SK-N-SH (cell line): Measurements from ENCODE around the gene HIPK4. TPM values are rescaled to one million over a fixed set of nuclear protein-coding genes. Genes with fewer than 3 reads are reported as not detected.

Source experiments
- CTCF ChIA-PET: fragments of 300-600, 350-600 bp; formaldehyde crosslinking; extraction: SDS; loops from one replicate; lab custom pipeline; 2021; lab: Yijun Ruan, JAX
- POLR2A ChIA-PET: fragments of 350-600 bp; sonication (Branson Sonifier 250); formaldehyde crosslinking; extraction: SDS; loops from one replicate; lab custom pipeline; 2020; ENCODE audit warnings: antibody characterized with exemption, inconsistent platforms; lab: Yijun Ruan, JAX
- DNase-seq: peaks from one replicate; pipeline ENCODE4 v3.0.0; 2012
- H2AFZ ChIP-seq: fragments of 200-600 bp; sonication (generic); 2 replicates; pipeline ENCODE4 v1.8.1; 2016; ENCODE audit warnings: antibody characterized with exemption, mild to moderate bottlenecking, low read depth
- H3F3A ChIP-seq: fragments of 200-600 bp; sonication (generic); replicated peaks from 2 replicates; pipeline ENCODE3; 2016; ENCODE audit warnings: antibody characterized with exemption, mild to moderate bottlenecking; ENCODE audit not compliant: insufficient read depth
- H3K27ac ChIP-seq, 2 experiments: fragments of 200-500 bp in 1 of 2; fragments of 200-600 bp in 1 of 2; sonication (Bioruptor generic) in 1 of 2; sonication (generic), shearing (Covaris generic) in 1 of 2; 2 replicates each; pipeline versions ENCODE4 v1.5.1 to v1.6.1; 2014 to 2016; ENCODE audit warnings: low read depth in 2 of 2, inconsistent platforms in 1 of 2, low read length in 1 of 2, mild to moderate bottlenecking in 1 of 2, mixed read lengths in 1 of 2
- H3K27me3 ChIP-seq: fragments of 200-600 bp; sonication (generic), shearing (Covaris generic); 2 replicates; pipeline ENCODE4 v1.6.1; 2016; ENCODE audit warnings: mixed run types; ENCODE audit not compliant: insufficient read depth
- H3K36me3 ChIP-seq, 2 experiments: fragments of 200-500 bp in 1 of 2; fragments of 200-600 bp in 1 of 2; sonication (Bioruptor generic) in 1 of 2; sonication (generic) in 1 of 2; replicated peaks in 1 of 2; 2 replicates each; pipeline versions ENCODE3 to v1.5.1; 2014 to 2016; ENCODE audit warnings: low read length in 1 of 2, mild to moderate bottlenecking in 1 of 2; ENCODE audit not compliant: insufficient read depth in 2 of 2, control insufficient read depth in 1 of 2
- H3K4me1 ChIP-seq, 2 experiments: fragments of 200-500 bp in 1 of 2; fragments of 200-600 bp in 1 of 2; sonication (Bioruptor generic) in 1 of 2; sonication (generic), shearing (Covaris generic) in 1 of 2; 2 replicates each; pipeline versions ENCODE4 v1.5.1 to v1.6.1; 2014 to 2016; ENCODE audit warnings: low read depth in 1 of 2, low read length in 1 of 2, mixed run types in 1 of 2; ENCODE audit not compliant: insufficient read depth in 2 of 2, control insufficient read depth in 1 of 2
- H3K4me2 ChIP-seq: fragments of 200-600 bp; sonication (generic), shearing (Covaris generic); 2 replicates; pipeline ENCODE4 v1.6.1; 2017; ENCODE audit warnings: mixed run types
- H3K4me3 ChIP-seq, 2 experiments: fragments of 200-500 bp in 1 of 2; fragments of 200-600 bp in 1 of 2; sonication (Bioruptor generic) in 1 of 2; sonication (generic), shearing (Covaris generic) in 1 of 2; 2 replicates each; pipeline versions ENCODE4 v1.5.1 to v1.8.1; 2014 to 2016; ENCODE audit warnings: low read depth in 2 of 2, inconsistent platforms in 1 of 2, low read length in 1 of 2, mild to moderate bottlenecking in 1 of 2, mixed read lengths in 1 of 2, moderate library complexity in 1 of 2
- H3K79me2 ChIP-seq: fragments of 200-600 bp; sonication (generic); 2 replicates; pipeline ENCODE4 v1.8.1; 2017; ENCODE audit warnings: mild to moderate bottlenecking; ENCODE audit not compliant: insufficient read depth
- H3K9ac ChIP-seq: fragments of 200-600 bp; sonication (generic); 2 replicates; pipeline ENCODE4 v1.6.1; 2017; ENCODE audit warnings: mixed run types
- H3K9me2 ChIP-seq: fragments of 200-600 bp; sonication (generic); 2 replicates; pipeline ENCODE4 v1.6.1; 2017; ENCODE audit warnings: mixed run types
- H3K9me3 ChIP-seq: fragments of 200-600 bp; sonication (generic); 2 replicates; pipeline ENCODE4 v1.6.1; 2017; ENCODE audit warnings: mixed run types, mild to moderate bottlenecking, moderate library complexity
- H4K20me1 ChIP-seq: fragments of 200-600 bp; sonication (generic); 2 replicates; pipeline ENCODE4 v1.6.1; 2017; ENCODE audit warnings: mild to moderate bottlenecking, mixed run types; ENCODE audit not compliant: insufficient read depth
- CHD2 ChIP-seq: fragments of 150-350 bp; IDR thresholded peaks from 2 replicates; pipeline ENCODE4 v1.6.1; 2018; ENCODE audit warnings: low read length; ENCODE audit not compliant: partially characterized antibody
- ELF1 ChIP-seq: IDR thresholded peaks from 2 replicates; pipeline ENCODE4 v1.4.0; 2012
- EP300 ChIP-seq, 2 experiments: IDR thresholded peaks; 2 replicates each; pipeline versions ENCODE4 v1.4.0 to v1.6.1; 2012; ENCODE audit warnings: borderline replicate concordance in 1 of 2, low read depth in 1 of 2, low read length in 1 of 2
- FOXJ3 ChIP-seq: sonication (generic); formaldehyde crosslinking; IDR thresholded peaks from 2 replicates; pipeline ENCODE4 v1.5.1; 2020; ENCODE audit warnings: mild to moderate bottlenecking, missing genetic modification reagents
- GABPA ChIP-seq: IDR thresholded peaks from 2 replicates; pipeline ENCODE4 v1.4.0; 2012; ENCODE audit warnings: low read depth, mild to moderate bottlenecking
- GATA2 ChIP-seq: sonication (generic); formaldehyde crosslinking; IDR thresholded peaks from 2 replicates; pipeline ENCODE4 v1.5.0; 2020; ENCODE audit warnings: mild to moderate bottlenecking, missing genetic modification reagents
- JUND ChIP-seq: IDR thresholded peaks from 2 replicates; pipeline ENCODE4 v1.4.0; 2012
- MEF2A ChIP-seq: IDR thresholded peaks from 2 replicates; pipeline ENCODE4 v1.4.0; 2012; ENCODE audit warnings: low read depth, borderline replicate concordance
- MXI1 ChIP-seq: IDR thresholded peaks from 2 replicates; pipeline ENCODE4 v1.6.1; 2012; ENCODE audit warnings: mild to moderate bottlenecking, low read depth, low read length, improper control_type of control experiment
- NFIC ChIP-seq: IDR thresholded peaks from 2 replicates; pipeline ENCODE4 v1.4.0; 2012; ENCODE audit warnings: borderline replicate concordance
- SIN3A ChIP-seq: IDR thresholded peaks from 2 replicates; pipeline ENCODE4 v1.6.1; 2012; ENCODE audit warnings: low read depth, mild to moderate bottlenecking, low read length, moderate library complexity, borderline replicate concordance
- TEAD4 ChIP-seq: IDR thresholded peaks from 2 replicates; pipeline ENCODE4 v1.4.0; 2012; ENCODE audit warnings: mild to moderate bottlenecking, borderline replicate concordance; ENCODE audit not compliant: insufficient read depth
- WGBS: methylation state at CpG from one replicate; pipeline ENCODE4 v1.1.6; 2017; ENCODE audit warnings: low lambda C conversion rate; 5-methylcytosine and 5-hydroxymethylcytosine counted together
- polyA plus RNA-seq, 3 experiments: library from polyadenylated mRNA; depleted of rRNA; stranded (reverse); fragments of >200 nt; gene quantifications; 2 replicates each; pipeline ENCODE4 v1.2.3, GENCODE V29; 2012
- TF ChIP-seq, protein P1 (sequence below): fragments of 150-350 bp; IDR thresholded peaks from 2 replicates; pipeline ENCODE4 v1.6.1; 2016; ENCODE audit warnings: mild to moderate bottlenecking, low read depth, low read length
- TF ChIP-seq, protein P2 (sequence below): IDR thresholded peaks from 2 replicates; pipeline ENCODE4 v1.6.1; 2012; ENCODE audit warnings: mild to moderate bottlenecking, low read depth, low read length, moderate library complexity
- TF ChIP-seq, protein P3 (sequence below): IDR thresholded peaks from 2 replicates; pipeline ENCODE4 v1.4.0; 2012; ENCODE audit warnings: low read depth

HIPK4 gene
- polyA plus RNA-seq, 1 of the 3 experiments (the other 2 are of a cell fraction) = 0.23 TPM

GRCh38 chr19:40355975-40356680 lies 33.9 kb downstream of the HIPK4 start:
- no peak overlapping the region for H3K4me3 ChIP-seq
- no peak overlapping the region for H3K9ac ChIP-seq
- no peak overlapping the region for H2AFZ ChIP-seq
- DNase-seq = no peak
- H3K9me3 ChIP-seq = no peaks in the 10 kb centered on the region
- ChIA-PET POLR2A (no interaction called here), CTCF (no interaction called here)
- H3K9me2 ChIP-seq = no peaks in the 10 kb centered on the region
- TF ChIP-seq FOXJ3 (CRISPR knock-in tag) (no peak), EP300 (IDR thresholded peaks at IDR 0.05; ENCODE audit: borderline replicate concordance in 1 of 2, low read depth in 1 of 2, low read length in 1 of 2) (no peak), JUND (no peak), MEF2A (no peak), GABPA (no peak), GATA2 (CRISPR knock-in tag) (no peak), ELF1 (no peak), TEAD4 (no peak), SIN3A (no peak), NFIC (no peak), MXI1 (no peak), CHD2 (no peak)
- TF ChIP-seq, protein P1, sequence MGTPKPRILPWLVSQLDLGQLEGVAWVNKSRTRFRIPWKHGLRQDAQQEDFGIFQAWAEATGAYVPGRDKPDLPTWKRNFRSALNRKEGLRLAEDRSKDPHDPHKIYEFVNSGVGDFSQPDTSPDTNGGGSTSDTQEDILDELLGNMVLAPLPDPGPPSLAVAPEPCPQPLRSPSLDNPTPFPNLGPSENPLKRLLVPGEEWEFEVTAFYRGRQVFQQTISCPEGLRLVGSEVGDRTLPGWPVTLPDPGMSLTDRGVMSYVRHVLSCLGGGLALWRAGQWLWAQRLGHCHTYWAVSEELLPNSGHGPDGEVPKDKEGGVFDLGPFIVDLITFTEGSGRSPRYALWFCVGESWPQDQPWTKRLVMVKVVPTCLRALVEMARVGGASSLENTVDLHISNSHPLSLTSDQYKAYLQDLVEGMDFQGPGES = no peak
- TF ChIP-seq, protein P2, sequence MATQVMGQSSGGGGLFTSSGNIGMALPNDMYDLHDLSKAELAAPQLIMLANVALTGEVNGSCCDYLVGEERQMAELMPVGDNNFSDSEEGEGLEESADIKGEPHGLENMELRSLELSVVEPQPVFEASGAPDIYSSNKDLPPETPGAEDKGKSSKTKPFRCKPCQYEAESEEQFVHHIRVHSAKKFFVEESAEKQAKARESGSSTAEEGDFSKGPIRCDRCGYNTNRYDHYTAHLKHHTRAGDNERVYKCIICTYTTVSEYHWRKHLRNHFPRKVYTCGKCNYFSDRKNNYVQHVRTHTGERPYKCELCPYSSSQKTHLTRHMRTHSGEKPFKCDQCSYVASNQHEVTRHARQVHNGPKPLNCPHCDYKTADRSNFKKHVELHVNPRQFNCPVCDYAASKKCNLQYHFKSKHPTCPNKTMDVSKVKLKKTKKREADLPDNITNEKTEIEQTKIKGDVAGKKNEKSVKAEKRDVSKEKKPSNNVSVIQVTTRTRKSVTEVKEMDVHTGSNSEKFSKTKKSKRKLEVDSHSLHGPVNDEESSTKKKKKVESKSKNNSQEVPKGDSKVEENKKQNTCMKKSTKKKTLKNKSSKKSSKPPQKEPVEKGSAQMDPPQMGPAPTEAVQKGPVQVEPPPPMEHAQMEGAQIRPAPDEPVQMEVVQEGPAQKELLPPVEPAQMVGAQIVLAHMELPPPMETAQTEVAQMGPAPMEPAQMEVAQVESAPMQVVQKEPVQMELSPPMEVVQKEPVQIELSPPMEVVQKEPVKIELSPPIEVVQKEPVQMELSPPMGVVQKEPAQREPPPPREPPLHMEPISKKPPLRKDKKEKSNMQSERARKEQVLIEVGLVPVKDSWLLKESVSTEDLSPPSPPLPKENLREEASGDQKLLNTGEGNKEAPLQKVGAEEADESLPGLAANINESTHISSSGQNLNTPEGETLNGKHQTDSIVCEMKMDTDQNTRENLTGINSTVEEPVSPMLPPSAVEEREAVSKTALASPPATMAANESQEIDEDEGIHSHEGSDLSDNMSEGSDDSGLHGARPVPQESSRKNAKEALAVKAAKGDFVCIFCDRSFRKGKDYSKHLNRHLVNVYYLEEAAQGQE = no peak
- TF ChIP-seq, protein P3, sequence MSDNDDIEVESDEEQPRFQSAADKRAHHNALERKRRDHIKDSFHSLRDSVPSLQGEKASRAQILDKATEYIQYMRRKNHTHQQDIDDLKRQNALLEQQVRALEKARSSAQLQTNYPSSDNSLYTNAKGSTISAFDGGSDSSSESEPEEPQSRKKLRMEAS = no peak
- H3F3A ChIP-seq = no peaks in the 10 kb centered on the region
- no peaks in the 10 kb centered on the region for H4K20me1 ChIP-seq
- no peaks in the 10 kb centered on the region for H3K36me3 ChIP-seq
- 89% methylated on average over 9 of the region's 9 CpGs for WGBS
- H3K4me2 ChIP-seq = no peak overlapping the region
- H3K79me2 ChIP-seq = peaks cover 3% of the 10 kb centered on the region
- H3K4me1 ChIP-seq = no peaks in the 10 kb centered on the region; a peak in 1 of 4 replicates
- no peaks in the 10 kb centered on the region for H3K27me3 ChIP-seq
- H3K27ac ChIP-seq = no peak overlapping the region
